HepG2 (cell line): Measurements from ENCODE around the gene CTPS2. TPM values are rescaled to one million over a fixed set of nuclear protein-coding genes. Genes with fewer than 3 reads are reported as not detected.

Experiments
- CAMTA2 ChIP-seq: sonication (generic); formaldehyde crosslinking; IDR thresholded peaks from 2 replicates; pipeline ENCODE4 v1.4.0; 2020; ENCODE audit warnings: mild to moderate bottlenecking, missing genetic modification reagents, borderline replicate concordance
- ELF4 ChIP-seq: sonication (generic); formaldehyde crosslinking; IDR thresholded peaks from 2 replicates; pipeline ENCODE4 v1.5.0; 2020; ENCODE audit warnings: missing genetic modification reagents, mild to moderate bottlenecking, moderate library complexity, borderline replicate concordance
- GABPA ChIP-seq, 2 experiments: IDR thresholded peaks; 2 replicates each; pipeline ENCODE4 v1.6.1; 2011 to 2016; ENCODE audit warnings: low read depth in 2 of 2, low read length in 1 of 2, missing biosample characterization in 1 of 2, missing genetic modification characterization in 1 of 2
- GABPB1 ChIP-seq: IDR thresholded peaks from 2 replicates; pipeline ENCODE4 v1.6.1; 2016; ENCODE audit warnings: mild to moderate bottlenecking, missing genetic modification reagents, moderate library complexity, missing compliant biosample characterization
- HDAC1 ChIP-seq: sonication (generic); formaldehyde crosslinking; IDR thresholded peaks from 2 replicates; pipeline ENCODE4 v1.5.1; 2020; ENCODE audit warnings: mild to moderate bottlenecking, missing genetic modification reagents
- KAT8 ChIP-seq: IDR thresholded peaks from 2 replicates; pipeline ENCODE4 v1.6.1; 2016; ENCODE audit warnings: missing genetic modification reagents, missing compliant biosample characterization
- MED1 ChIP-seq: sonication (generic); formaldehyde crosslinking; IDR thresholded peaks from 2 replicates; pipeline ENCODE4 v1.4.0; 2020; ENCODE audit warnings: missing genetic modification reagents
- PPARG ChIP-seq: conservative IDR thresholded peaks from 2 replicates; pipeline ENCODE4 v1.6.1; 2016; ENCODE audit warnings: missing biosample characterization, missing genetic modification reagents
- RBM39 ChIP-seq: fragments of 200-400 bp; formaldehyde crosslinking; IDR thresholded peaks from one replicate; pipeline ENCODE4 v1.6.1; 2018; ENCODE audit warnings: antibody characterized with exemption, mild to moderate bottlenecking, low read depth, low read length; ENCODE audit not compliant: poor library complexity, severe bottlenecking
- RFX1 ChIP-seq: fragments of 450-650 bp; IDR thresholded peaks from 2 replicates; pipeline ENCODE4 v1.6.1; 2017
- RFXAP ChIP-seq: sonication (generic); formaldehyde crosslinking; IDR thresholded peaks from 2 replicates; pipeline ENCODE4 v1.4.0; 2020; ENCODE audit warnings: missing genetic modification reagents, borderline replicate concordance
- SALL1 ChIP-seq: sonication (generic); formaldehyde crosslinking; IDR thresholded peaks from 2 replicates; pipeline ENCODE4 v1.8.0; 2022; ENCODE audit warnings: mild to moderate bottlenecking, missing genetic modification reagents
- SNAPC2 ChIP-seq: sonication (generic); formaldehyde crosslinking; IDR thresholded peaks from 2 replicates; pipeline ENCODE4 v1.8.1; 2022; ENCODE audit warnings: mild to moderate bottlenecking, missing genetic modification reagents
- TOE1 ChIP-seq: sonication (generic); formaldehyde crosslinking; IDR thresholded peaks from 2 replicates; pipeline ENCODE4 v1.4.0; 2020; ENCODE audit warnings: mild to moderate bottlenecking, missing genetic modification reagents
- XRCC5 ChIP-seq: fragments of 200-400 bp; formaldehyde crosslinking; optimal IDR thresholded peaks from 2 replicates; pipeline ENCODE3; 2017; ENCODE audit warnings: mild to moderate bottlenecking, low read length
- ZNF335 ChIP-seq: sonication (generic); formaldehyde crosslinking; IDR thresholded peaks from 2 replicates; pipeline ENCODE4 v1.4.0; 2020; ENCODE audit warnings: missing genetic modification reagents
- ZNF431 ChIP-seq: sonication (generic); formaldehyde crosslinking; IDR thresholded peaks from 2 replicates; pipeline ENCODE4 v1.9.0; 2022; ENCODE audit warnings: missing genetic modification reagents, low read depth, mild to moderate bottlenecking, borderline replicate concordance
- ZNF614 ChIP-seq: IDR thresholded peaks from 2 replicates; pipeline ENCODE4 v1.6.1; 2018; ENCODE audit warnings: missing biosample characterization, missing genetic modification reagents, inconsistent platforms, borderline replicate concordance
- ZNF687 ChIP-seq: sonication (generic); formaldehyde crosslinking; IDR thresholded peaks from 2 replicates; pipeline ENCODE4 v1.5.1; 2020; ENCODE audit warnings: mild to moderate bottlenecking, missing genetic modification reagents, moderate library complexity
- polyA plus RNA-seq, 8 experiments: library from polyadenylated mRNA; depleted of rRNA in 3 of 8; stranded (reverse) in 7 of 8; unstranded in 1 of 8; fragments of >200 nt; fragmentation: Illumina TruSeq in 4 of 8; extraction: Trizol in 4 of 8; gene quantifications; 2 replicates each; pipeline versions ENCODE4 v1.2.1 to v1.2.3, GENCODE V29; 2011 to 2016; ENCODE audit warnings: low read depth in 4 of 8, missing spikeins in 1 of 8, mixed read lengths in 1 of 8; ENCODE audit not compliant: insufficient read depth in 1 of 8
- total RNA-seq, 5 experiments: library from RNA; depleted of rRNA; stranded (reverse); fragments of >200 nt; fragmentation: Illumina TruSeq; extraction: Trizol; gene quantifications; 2 replicates each; pipeline ENCODE4 v1.2.3, GENCODE V29; 2016; ENCODE audit warnings: low read depth in 1 of 5
- TF ChIP-seq, protein P1 (sequence below): sonication (generic); formaldehyde crosslinking; IDR thresholded peaks from 2 replicates; pipeline ENCODE4 v1.4.0; 2020; ENCODE audit warnings: missing genetic modification reagents, low read depth, mild to moderate bottlenecking, borderline replicate concordance
- TF ChIP-seq, protein P2 (sequence below): sonication (generic); formaldehyde crosslinking; IDR thresholded peaks from 2 replicates; pipeline ENCODE4 v1.4.0; 2020; ENCODE audit warnings: missing genetic modification reagents, mild to moderate bottlenecking, borderline replicate concordance

CTPS2 gene
- total and polyA plus RNA-seq, 2 of the 13 experiments (the other 11 are each of a cell fraction or from before 2014, with no cell fraction given): 10.3 to 26.1 TPM

DNA sequence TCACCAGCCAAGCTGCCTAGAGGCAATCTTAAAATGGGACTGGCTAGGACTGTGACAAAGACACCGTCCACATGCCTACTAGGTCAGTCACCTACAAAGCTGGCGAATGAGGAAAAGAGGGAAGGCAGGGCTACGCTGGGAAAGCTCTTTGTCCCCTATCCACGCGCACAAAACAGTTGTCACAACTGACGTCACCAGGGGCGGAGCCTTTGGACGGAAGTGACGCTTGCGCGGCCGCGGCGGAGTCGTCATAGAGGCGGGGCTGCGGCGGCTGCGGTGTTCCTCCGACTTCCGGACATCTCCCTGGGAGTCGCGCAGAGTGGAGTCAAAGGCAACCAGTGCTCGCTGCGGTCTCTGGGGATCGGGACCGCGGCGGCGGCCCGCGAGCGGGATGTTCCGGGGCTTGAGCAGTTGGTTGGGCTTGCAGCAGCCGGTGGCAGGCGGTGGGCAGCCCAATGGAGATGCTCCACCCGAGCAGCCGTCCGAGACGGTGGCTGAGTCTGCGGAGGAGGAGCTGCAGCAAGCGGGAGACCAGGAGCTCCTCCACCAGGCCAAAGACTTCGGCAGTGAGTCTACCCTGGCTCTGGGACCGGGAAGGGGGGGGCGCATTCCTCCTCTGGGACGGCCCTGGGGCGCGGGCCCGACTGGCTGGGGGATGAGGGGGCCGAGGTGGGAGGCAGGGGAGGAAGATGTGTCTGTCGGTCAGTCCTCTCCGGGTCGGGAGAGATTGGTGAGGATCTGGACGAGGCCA is 7.0 kb upstream of the CTPS2 start, which contains the start of gene SYAP1 (continued):
- TF ChIP-seq, protein P1, sequence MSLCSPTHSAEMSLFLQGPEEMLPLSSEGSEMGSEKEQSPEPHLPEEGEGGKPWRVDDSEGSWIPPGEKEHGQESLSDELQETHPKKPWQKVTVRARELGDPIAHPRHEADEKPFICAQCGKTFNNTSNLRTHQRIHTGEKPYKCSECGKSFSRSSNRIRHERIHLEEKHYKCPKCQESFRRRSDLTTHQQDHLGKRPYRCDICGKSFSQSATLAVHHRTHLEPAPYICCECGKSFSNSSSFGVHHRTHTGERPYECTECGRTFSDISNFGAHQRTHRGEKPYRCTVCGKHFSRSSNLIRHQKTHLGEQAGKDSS (CRISPR knock-in tag): no peak
- TF ChIP-seq XRCC5: peak; percentile 47
- TF ChIP-seq, protein P2, sequence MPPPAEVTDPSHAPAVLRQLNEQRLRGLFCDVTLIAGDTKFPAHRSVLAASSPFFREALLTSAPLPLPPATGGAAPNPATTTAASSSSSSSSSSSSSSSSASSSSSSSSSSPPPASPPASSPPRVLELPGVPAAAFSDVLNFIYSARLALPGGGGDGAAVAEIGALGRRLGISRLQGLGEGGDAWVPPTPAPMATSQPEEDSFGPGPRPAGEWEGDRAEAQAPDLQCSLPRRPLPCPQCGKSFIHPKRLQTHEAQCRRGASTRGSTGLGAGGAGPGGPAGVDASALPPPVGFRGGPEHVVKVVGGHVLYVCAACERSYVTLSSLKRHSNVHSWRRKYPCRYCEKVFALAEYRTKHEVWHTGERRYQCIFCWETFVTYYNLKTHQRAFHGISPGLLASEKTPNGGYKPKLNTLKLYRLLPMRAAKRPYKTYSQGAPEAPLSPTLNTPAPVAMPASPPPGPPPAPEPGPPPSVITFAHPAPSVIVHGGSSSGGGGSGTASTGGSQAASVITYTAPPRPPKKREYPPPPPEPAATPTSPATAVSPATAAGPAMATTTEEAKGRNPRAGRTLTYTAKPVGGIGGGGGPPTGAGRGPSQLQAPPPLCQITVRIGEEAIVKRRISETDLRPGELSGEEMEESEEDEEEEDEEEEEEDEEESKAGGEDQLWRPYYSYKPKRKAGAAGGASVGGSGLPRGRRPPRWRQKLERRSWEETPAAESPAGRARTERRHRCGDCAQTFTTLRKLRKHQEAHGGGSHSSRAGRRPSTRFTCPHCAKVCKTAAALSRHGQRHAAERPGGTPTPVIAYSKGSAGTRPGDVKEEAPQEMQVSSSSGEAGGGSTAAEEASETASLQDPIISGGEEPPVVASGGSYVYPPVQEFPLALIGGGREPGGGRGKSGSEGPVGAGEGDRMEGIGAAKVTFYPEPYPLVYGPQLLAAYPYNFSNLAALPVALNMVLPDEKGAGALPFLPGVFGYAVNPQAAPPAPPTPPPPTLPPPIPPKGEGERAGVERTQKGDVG: 0 out of 2 replicates have a peak, but pooled peaks have one; percentile 33
- TF ChIP-seq MED1 (CRISPR knock-in tag): peak; percentile 40; the same call in 1 of the 2 replicates
- peak; percentile 40 for TF ChIP-seq ZNF431
- TF ChIP-seq KAT8: peak; percentile 92
- TF ChIP-seq TOE1 (CRISPR knock-in tag): no peak
- TF ChIP-seq GABPB1: peak; percentile 97
- peak; percentile 79 for TF ChIP-seq GABPA (IDR thresholded peaks at IDR 0.05; ENCODE audit: low read depth, low read length)
- peak; percentile 94 for TF ChIP-seq GABPA (CRISPR knock-in tag; IDR thresholded peaks at IDR 0.05; ENCODE audit: low read depth)
- no peak for TF ChIP-seq ZNF614 (CRISPR knock-in tag)
- no peak for TF ChIP-seq RFX1
- peak; percentile 82 for TF ChIP-seq PPARG
- TF ChIP-seq HDAC1: peak; percentile 52; the same call in 1 of the 2 replicates
- 0 out of 2 replicates have a peak, but pooled peaks have one; percentile 24 for TF ChIP-seq RFXAP (CRISPR knock-in tag)
- TF ChIP-seq ZNF687 (CRISPR knock-in tag): peak; percentile 78
- TF ChIP-seq RBM39: peak; percentile 46
- TF ChIP-seq ELF4 (CRISPR knock-in tag): peak; percentile 21; the same call in 1 of the 2 replicates
- peak; percentile 43; the same call in 1 of the 2 replicates for TF ChIP-seq SNAPC2 (CRISPR knock-in tag)
- no peak for TF ChIP-seq CAMTA2 (CRISPR knock-in tag)
- no peak for TF ChIP-seq ZNF335 (CRISPR knock-in tag)
- peak; percentile 80 for TF ChIP-seq SALL1 (CRISPR knock-in tag)
